SK-N-SH (cell line): Measurements from ENCODE around the gene TWNK. TPM values are rescaled to one million over a fixed set of nuclear protein-coding genes. Genes with fewer than 3 reads are reported as not detected.
A peak's percentile ranks its signal among the peaks of the same experiment; 100 is the strongest.

Experiments used
- CTCF ChIA-PET: fragments of 300-600, 350-600 bp; formaldehyde crosslinking; extraction: SDS; loops from one replicate; lab custom pipeline; 2021; lab: Yijun Ruan, JAX
- POLR2A ChIA-PET: fragments of 350-600 bp; sonication (Branson Sonifier 250); formaldehyde crosslinking; extraction: SDS; loops from one replicate; lab custom pipeline; 2020; ENCODE audit warnings: antibody characterized with exemption, inconsistent platforms; lab: Yijun Ruan, JAX
- DNase-seq: peaks from one replicate; pipeline ENCODE4 v3.0.0; 2012
- H2AFZ ChIP-seq: fragments of 200-600 bp; sonication (generic); 2 replicates; pipeline ENCODE4 v1.8.1; 2016; ENCODE audit warnings: antibody characterized with exemption, mild to moderate bottlenecking, low read depth
- H3F3A ChIP-seq: fragments of 200-600 bp; sonication (generic); replicated peaks from 2 replicates; pipeline ENCODE3; 2016; ENCODE audit warnings: antibody characterized with exemption, mild to moderate bottlenecking; ENCODE audit not compliant: insufficient read depth
- H3K27ac ChIP-seq, 2 experiments: fragments of 200-500 bp in 1 of 2; fragments of 200-600 bp in 1 of 2; sonication (Bioruptor generic) in 1 of 2; sonication (generic), shearing (Covaris generic) in 1 of 2; 2 replicates each; pipeline versions ENCODE4 v1.5.1 to v1.6.1; 2014 to 2016; ENCODE audit warnings: low read depth in 2 of 2, inconsistent platforms in 1 of 2, low read length in 1 of 2, mild to moderate bottlenecking in 1 of 2, mixed read lengths in 1 of 2
- H3K27me3 ChIP-seq: fragments of 200-600 bp; sonication (generic), shearing (Covaris generic); 2 replicates; pipeline ENCODE4 v1.6.1; 2016; ENCODE audit warnings: mixed run types; ENCODE audit not compliant: insufficient read depth
- H3K36me3 ChIP-seq, 2 experiments: fragments of 200-500 bp in 1 of 2; fragments of 200-600 bp in 1 of 2; sonication (Bioruptor generic) in 1 of 2; sonication (generic) in 1 of 2; replicated peaks in 1 of 2; 2 replicates each; pipeline versions ENCODE3 to v1.5.1; 2014 to 2016; ENCODE audit warnings: low read length in 1 of 2, mild to moderate bottlenecking in 1 of 2; ENCODE audit not compliant: insufficient read depth in 2 of 2, control insufficient read depth in 1 of 2
- H3K4me1 ChIP-seq, 2 experiments: fragments of 200-500 bp in 1 of 2; fragments of 200-600 bp in 1 of 2; sonication (Bioruptor generic) in 1 of 2; sonication (generic), shearing (Covaris generic) in 1 of 2; 2 replicates each; pipeline versions ENCODE4 v1.5.1 to v1.6.1; 2014 to 2016; ENCODE audit warnings: low read depth in 1 of 2, low read length in 1 of 2, mixed run types in 1 of 2; ENCODE audit not compliant: insufficient read depth in 2 of 2, control insufficient read depth in 1 of 2
- H3K4me2 ChIP-seq: fragments of 200-600 bp; sonication (generic), shearing (Covaris generic); 2 replicates; pipeline ENCODE4 v1.6.1; 2017; ENCODE audit warnings: mixed run types
- H3K4me3 ChIP-seq, 2 experiments: fragments of 200-500 bp in 1 of 2; fragments of 200-600 bp in 1 of 2; sonication (Bioruptor generic) in 1 of 2; sonication (generic), shearing (Covaris generic) in 1 of 2; 2 replicates each; pipeline versions ENCODE4 v1.5.1 to v1.8.1; 2014 to 2016; ENCODE audit warnings: low read depth in 2 of 2, inconsistent platforms in 1 of 2, low read length in 1 of 2, mild to moderate bottlenecking in 1 of 2, mixed read lengths in 1 of 2, moderate library complexity in 1 of 2
- H3K79me2 ChIP-seq: fragments of 200-600 bp; sonication (generic); 2 replicates; pipeline ENCODE4 v1.8.1; 2017; ENCODE audit warnings: mild to moderate bottlenecking; ENCODE audit not compliant: insufficient read depth
- H3K9ac ChIP-seq: fragments of 200-600 bp; sonication (generic); 2 replicates; pipeline ENCODE4 v1.6.1; 2017; ENCODE audit warnings: mixed run types
- H3K9me2 ChIP-seq: fragments of 200-600 bp; sonication (generic); 2 replicates; pipeline ENCODE4 v1.6.1; 2017; ENCODE audit warnings: mixed run types
- H3K9me3 ChIP-seq: fragments of 200-600 bp; sonication (generic); 2 replicates; pipeline ENCODE4 v1.6.1; 2017; ENCODE audit warnings: mixed run types, mild to moderate bottlenecking, moderate library complexity
- H4K20me1 ChIP-seq: fragments of 200-600 bp; sonication (generic); 2 replicates; pipeline ENCODE4 v1.6.1; 2017; ENCODE audit warnings: mild to moderate bottlenecking, mixed run types; ENCODE audit not compliant: insufficient read depth
- CHD2 ChIP-seq: fragments of 150-350 bp; IDR thresholded peaks from 2 replicates; pipeline ENCODE4 v1.6.1; 2018; ENCODE audit warnings: low read length; ENCODE audit not compliant: partially characterized antibody
- CTCF ChIP-seq: fragments of 200-600 bp; sonication (generic); IDR thresholded peaks from 2 replicates; pipeline ENCODE4 v1.6.1; 2017; ENCODE audit warnings: antibody characterized with exemption, mild to moderate bottlenecking, moderate library complexity
- ELF1 ChIP-seq: IDR thresholded peaks from 2 replicates; pipeline ENCODE4 v1.4.0; 2012
- FOXJ3 ChIP-seq: sonication (generic); formaldehyde crosslinking; IDR thresholded peaks from 2 replicates; pipeline ENCODE4 v1.5.1; 2020; ENCODE audit warnings: mild to moderate bottlenecking, missing genetic modification reagents
- GABPA ChIP-seq: IDR thresholded peaks from 2 replicates; pipeline ENCODE4 v1.4.0; 2012; ENCODE audit warnings: low read depth, mild to moderate bottlenecking
- GATA2 ChIP-seq: sonication (generic); formaldehyde crosslinking; IDR thresholded peaks from 2 replicates; pipeline ENCODE4 v1.5.0; 2020; ENCODE audit warnings: mild to moderate bottlenecking, missing genetic modification reagents
- JUND ChIP-seq: IDR thresholded peaks from 2 replicates; pipeline ENCODE4 v1.4.0; 2012
- MXI1 ChIP-seq: IDR thresholded peaks from 2 replicates; pipeline ENCODE4 v1.6.1; 2012; ENCODE audit warnings: mild to moderate bottlenecking, low read depth, low read length, improper control_type of control experiment
- NRF1 ChIP-seq: IDR thresholded peaks from 2 replicates; pipeline ENCODE4 v1.6.1; 2012; ENCODE audit warnings: low read depth, mild to moderate bottlenecking, low read length
- REST ChIP-seq: IDR thresholded peaks from 2 replicates; pipeline ENCODE4 v1.6.1; 2012; ENCODE audit warnings: mild to moderate bottlenecking, low read depth, low read length, moderate library complexity
- RFX5 ChIP-seq: IDR thresholded peaks from 2 replicates; pipeline ENCODE4 v1.6.1; 2012; ENCODE audit warnings: mild to moderate bottlenecking, improper control_type of control experiment, low read length
- TAF1 ChIP-seq: IDR thresholded peaks from 2 replicates; pipeline ENCODE4 v1.6.1; 2012; ENCODE audit warnings: low read depth, mild to moderate bottlenecking, low read length, moderate library complexity, borderline replicate concordance
- TCF12 ChIP-seq: IDR thresholded peaks from 2 replicates; pipeline ENCODE4 v1.4.0; 2012
- USF2 ChIP-seq: fragments of 150-350 bp; IDR thresholded peaks from 2 replicates; pipeline ENCODE4 v1.6.1; 2017; ENCODE audit warnings: antibody characterized with exemption, low read length, low read depth, borderline replicate concordance
- ZBTB33 ChIP-seq: IDR thresholded peaks from 2 replicates; pipeline ENCODE4 v1.4.0; 2012; ENCODE audit warnings: low read depth, borderline replicate concordance
- WGBS: methylation state at CpG from one replicate; pipeline ENCODE4 v1.1.6; 2017; ENCODE audit warnings: low lambda C conversion rate; 5-methylcytosine and 5-hydroxymethylcytosine counted together
- polyA plus RNA-seq, 3 experiments: library from polyadenylated mRNA; depleted of rRNA; stranded (reverse); fragments of >200 nt; gene quantifications; 2 replicates each; pipeline ENCODE4 v1.2.3, GENCODE V29; 2012

TWNK gene
- polyA plus RNA-seq, 1 of the 3 experiments (the other 2 are of a cell fraction): 16.4 TPM

GRCh38 chr10:101028446-101029337 is 41.3 kb downstream of the TWNK start:
- H3K27ac ChIP-seq: peak overlapping the region in 1 of 2 experiments; percentile 34; a peak in 1 of 4 replicates
- H3K4me3 ChIP-seq: no peak overlapping the region
- peak; percentile 42 for DNase-seq
- peaks cover 10% of the 10 kb centered on the region for H4K20me1 ChIP-seq
- H3K9me2 ChIP-seq: no peaks in the 10 kb centered on the region
- H3K9me3 ChIP-seq: no peaks in the 10 kb centered on the region
- no peak overlapping the region for H3K4me2 ChIP-seq
- H2AFZ ChIP-seq: no peak overlapping the region
- no peaks in the 10 kb centered on the region for H3K36me3 ChIP-seq
- no peak overlapping the region for H3K9ac ChIP-seq
- H3F3A ChIP-seq: peaks cover 18% of the 10 kb centered on the region
- POLR2A ChIA-PET: interaction anchor here (0.6 to 1.8 kb wide), 2 partner anchors 14 to 163 kb away, joined by 3 to 6 read pairs; no protein-coding TSS in a partner anchor
- CTCF ChIA-PET: interaction anchor here (0.7 to 15.0 kb wide), 12 partner anchors 12 to 113 kb away, joined by 3 to 198 read pairs (median 5); partner anchors contain the start of gene LZTS2
- no peak for TF ChIP-seq FOXJ3 (CRISPR knock-in tag)
- peak; percentile 17 for TF ChIP-seq CHD2
- TF ChIP-seq JUND: no peak
- TF ChIP-seq USF2: no peak
- no peak for TF ChIP-seq TCF12
- peak; percentile 69 for TF ChIP-seq MXI1
- TF ChIP-seq ZBTB33: no peak
- TF ChIP-seq NRF1: no peak
- TF ChIP-seq RFX5: no peak
- TF ChIP-seq GATA2: no peak
- TF ChIP-seq TAF1: no peak
- TF ChIP-seq GABPA: no peak
- TF ChIP-seq REST: no peak
- no peak for TF ChIP-seq CTCF
- no peak for TF ChIP-seq ELF1
- 86% methylated on average over 6 of the region's 7 CpGs for WGBS
- H3K79me2 ChIP-seq: peaks cover 15% of the 10 kb centered on the region
- H3K4me1 ChIP-seq: peaks cover 5 to 39% of the 10 kb centered on the region in 2 experiments; a peak in 2 of 4 replicates
- H3K27me3 ChIP-seq: no peaks in the 10 kb centered on the region
